Fibroblast of skin of left quadriceps (primary cell): ENCODE results near the gene PNLDC1.
"Not testable (repeated sequence)": the region's sequence is repeated elsewhere in the genome, so short reads cannot be mapped to it uniquely, and the experiment has no call there.

Experiments used
- DNase-seq, 2 experiments: peaks; one replicate each; pipeline ENCODE4 v3.0.0-alpha.2; 2013; ENCODE audit warnings: low read depth in 2 of 2

PNLDC1 gene

GRCh38 chr6:159819098-159819497 lies 19.0 kb downstream of the PNLDC1 start:
- DNase-seq = no peak

- DNase-seq = no peak
Measured at GRCh38 chr6:159819932-159820640, 20.0 kb downstream of the PNLDC1 start.

GRCh38 chr6:159821122-159821521 lies 21.0 kb downstream of the PNLDC1 start:
- DNase-seq = no peak

- no peak for DNase-seq
Measured at GRCh38 chr6:159821726-159822125, 21.6 kb downstream of the PNLDC1 start.

DNA sequence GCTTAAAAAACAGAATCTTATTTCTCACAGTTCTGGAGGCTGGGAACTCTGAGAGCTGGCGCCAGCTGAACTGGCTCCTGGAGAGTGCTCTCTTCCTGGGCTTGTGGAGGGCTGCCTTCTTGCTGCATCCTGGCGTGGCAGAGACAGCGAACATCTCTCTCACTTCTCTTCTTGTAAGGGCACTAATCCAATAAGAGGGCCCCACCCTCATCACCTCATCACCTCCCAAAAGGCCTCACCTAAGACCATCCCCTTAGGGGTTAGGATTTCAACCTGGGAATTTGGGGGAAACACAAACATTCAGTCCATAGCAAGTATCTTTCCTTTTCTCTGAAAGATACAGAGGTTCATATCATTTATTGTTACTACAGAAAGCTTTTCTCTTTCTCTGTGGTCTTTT lies 23.9 kb downstream of the PNLDC1 start:
- no peak for DNase-seq

- DNase-seq = not testable (repeated sequence)
Measured at GRCh38 chr6:159824690-159825089, 24.6 kb downstream of the PNLDC1 start.

DNA sequence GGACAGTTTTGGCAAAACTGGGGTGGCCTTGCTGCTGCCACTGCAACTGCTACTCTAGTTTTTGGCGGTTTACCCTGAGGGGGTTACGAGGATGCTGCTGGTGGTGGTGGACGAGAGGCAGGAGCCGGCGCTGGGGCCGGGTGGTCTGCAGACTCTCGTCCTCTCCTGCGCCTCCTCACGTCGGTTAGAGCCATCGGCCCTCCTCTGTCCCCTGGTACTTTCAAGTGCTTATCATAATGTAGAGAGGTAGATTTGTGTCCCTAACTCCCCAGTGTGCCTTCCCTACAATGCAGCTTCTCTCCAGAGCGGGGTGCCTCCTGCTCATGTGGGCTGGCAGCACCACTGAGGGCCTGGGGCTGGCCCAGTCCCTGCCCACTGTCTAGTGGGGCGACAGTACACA lies 25.9 kb downstream of the PNLDC1 start:
- DNase-seq = no peak

- no peak for DNase-seq
Measured at GRCh38 chr6:159826968-159827647, 27.0 kb downstream of the PNLDC1 start.

DNA sequence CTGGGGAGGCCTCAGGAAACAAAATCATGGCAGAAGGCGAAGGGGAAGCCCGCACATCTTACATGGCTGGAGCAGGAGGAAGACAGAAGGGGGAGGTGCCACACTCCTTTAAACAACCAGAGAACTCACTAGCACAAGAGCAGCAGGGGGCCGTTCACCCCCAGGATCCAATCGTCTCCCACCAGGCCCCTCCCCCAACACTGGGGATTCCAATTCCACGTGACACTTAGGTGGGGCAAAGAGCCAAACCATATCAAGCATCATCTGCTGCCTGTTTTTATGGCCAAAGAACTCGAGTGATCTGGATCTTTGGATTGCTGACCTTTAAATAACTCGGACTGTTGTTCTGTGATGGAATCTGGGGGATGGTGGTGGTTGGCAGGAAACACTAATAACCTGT lies 28.0 kb downstream of the PNLDC1 start:
- peak in 1 of 2 experiments; percentile 10 for DNase-seq

DNA sequence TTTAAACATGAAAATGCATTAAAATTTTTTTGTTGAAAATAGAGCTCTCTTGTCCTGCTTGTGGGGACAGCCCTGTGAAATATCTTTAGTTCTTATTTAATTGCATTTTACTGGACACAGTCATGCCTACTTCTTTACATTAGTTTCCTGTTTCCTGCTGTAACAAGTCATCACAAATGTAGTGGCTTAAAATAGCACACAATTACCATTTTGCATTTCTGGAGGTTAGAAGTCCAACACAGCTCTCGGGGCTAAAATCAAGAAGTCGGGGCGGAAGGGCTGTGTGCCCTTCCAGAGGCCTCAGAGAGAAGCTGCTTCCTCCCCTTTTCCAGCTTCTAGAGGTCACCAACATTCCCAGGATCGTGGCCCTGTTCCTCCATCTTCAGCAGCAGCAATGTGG lies 29.4 kb downstream of the PNLDC1 start:
- no peak for DNase-seq

DNA sequence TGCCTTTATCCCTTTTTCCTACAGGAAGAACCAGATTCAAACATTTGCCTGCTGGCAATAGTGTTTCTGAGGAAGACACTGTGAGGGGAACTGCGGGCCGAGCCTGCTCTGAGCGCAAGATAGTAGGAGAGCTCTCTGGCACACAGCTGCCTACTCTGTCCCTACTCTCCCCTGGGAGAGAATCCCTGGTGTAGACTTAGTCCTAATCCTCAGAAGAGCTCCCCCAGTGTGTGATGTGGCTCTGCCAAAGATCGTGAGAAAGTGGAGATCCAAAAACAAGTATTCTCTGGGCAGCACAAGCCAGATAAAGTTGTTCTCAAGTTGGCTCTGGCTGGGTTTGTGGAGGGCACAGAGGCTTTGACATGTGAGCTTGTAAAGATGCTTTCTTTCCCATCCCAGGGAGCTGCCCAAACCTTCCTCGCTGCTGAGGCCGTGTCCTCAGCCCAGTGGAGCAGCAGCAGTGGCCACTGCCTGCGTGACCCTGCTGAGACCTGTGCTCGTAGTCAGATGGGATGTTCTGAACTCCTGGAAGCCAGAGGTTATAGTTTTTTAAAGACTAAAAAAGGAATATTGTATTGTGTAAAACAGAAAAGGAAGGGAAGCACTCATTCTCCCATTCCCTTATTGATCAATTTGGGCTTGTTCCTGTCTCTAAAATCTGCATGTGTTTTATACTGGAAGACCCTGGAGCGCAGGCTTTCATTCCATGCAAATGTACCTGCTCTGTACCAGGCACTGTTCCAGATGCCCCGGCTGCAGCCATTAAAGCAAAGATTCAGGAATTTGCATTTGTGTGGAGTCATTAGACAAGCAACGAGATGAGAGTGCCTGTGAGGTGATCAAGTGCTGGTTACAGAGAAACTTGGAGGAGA lies 30.7 kb downstream of the PNLDC1 start:
- no peak for DNase-seq

- no peak for DNase-seq
Measured at GRCh38 chr6:159831373-159831679, 31.2 kb downstream of the PNLDC1 start.

GRCh38 chr6:159832946-159833345 lies 32.9 kb downstream of the PNLDC1 start:
- DNase-seq = no peak

DNA sequence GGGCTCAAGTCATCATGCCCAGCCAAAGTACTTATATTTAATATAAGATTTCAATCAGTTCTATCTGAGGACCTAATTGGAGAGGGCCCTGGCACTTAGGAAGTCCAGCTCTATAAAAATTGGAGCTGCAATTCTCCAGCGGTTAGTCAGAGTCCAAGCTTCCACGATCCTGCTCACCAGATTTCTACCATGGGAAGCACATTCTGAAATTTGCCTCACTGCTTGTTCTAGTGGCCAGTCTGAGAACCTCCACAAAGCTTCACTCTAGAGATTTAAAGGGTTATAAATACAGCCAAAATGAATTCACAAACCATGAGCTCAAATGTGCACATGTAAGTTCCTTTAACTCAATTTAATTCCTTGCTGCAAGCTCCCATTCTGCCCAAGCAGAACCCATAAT lies 33.5 kb downstream of the PNLDC1 start:
- DNase-seq = no peak

DNA sequence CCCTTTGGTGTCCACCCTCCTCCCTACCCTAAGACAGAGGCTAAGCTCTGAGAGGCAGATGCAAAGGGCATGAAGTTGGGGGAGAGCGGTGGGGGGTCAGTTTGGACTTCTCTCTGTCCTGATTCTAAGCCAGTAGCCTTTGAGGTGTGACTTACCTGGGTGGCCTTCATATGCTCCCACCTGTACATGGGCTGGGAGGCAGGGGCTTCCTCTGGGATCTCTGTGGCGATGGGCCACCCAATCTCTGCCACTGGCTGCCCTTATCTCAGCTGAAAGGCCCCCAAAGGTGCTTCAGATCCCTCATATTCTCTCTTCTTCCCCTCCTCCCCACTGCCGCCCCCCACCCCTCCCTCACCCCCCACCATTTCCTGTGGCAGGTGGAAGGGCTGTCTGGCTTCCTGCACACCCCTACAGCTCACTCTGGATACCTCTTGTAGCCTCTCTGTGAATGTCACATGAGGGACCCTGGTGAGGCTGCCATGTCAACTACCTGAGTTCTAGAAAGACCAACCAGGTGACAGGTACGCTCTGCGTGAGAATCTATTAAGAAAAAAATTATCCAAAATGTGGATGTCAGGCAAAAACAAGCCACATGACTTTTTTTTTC lies 34.0 kb downstream of the PNLDC1 start:
- no peak for DNase-seq

- DNase-seq = no peak
Measured at GRCh38 chr6:159836718-159837490, 36.8 kb downstream of the PNLDC1 start.

DNA sequence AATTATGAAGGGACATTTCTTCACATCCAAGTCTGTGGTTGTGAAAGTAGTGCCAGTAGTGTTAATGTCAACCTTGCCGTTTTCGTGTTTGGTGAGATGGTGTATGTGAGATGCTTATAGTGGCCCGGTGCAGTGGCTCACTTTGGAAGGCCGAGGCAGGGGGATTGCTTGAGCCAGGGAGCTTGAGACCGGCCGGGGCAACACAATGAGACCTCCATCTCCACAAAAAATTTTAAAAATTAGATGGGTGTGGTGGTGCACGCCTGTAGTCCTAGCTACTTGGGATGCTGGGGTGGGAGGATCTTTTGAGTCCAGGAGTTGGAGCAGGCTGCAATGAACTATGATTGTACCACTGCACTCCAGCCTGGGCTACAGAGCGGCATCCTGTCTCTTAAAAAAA lies 37.4 kb downstream of the PNLDC1 start:
- no peak for DNase-seq

GRCh38 chr6:159838020-159838744 lies 38.1 kb downstream of the PNLDC1 start:
- no peak for DNase-seq

GRCh38 chr6:159842035-159842434 lies 42.0 kb downstream of the PNLDC1 start:
- DNase-seq = no peak

GRCh38 chr6:159844737-159845645 lies 44.9 kb downstream of the PNLDC1 start:
- DNase-seq = no peak
